Measurements from ENCODE around the gene ELANE. TPM values are rescaled to one million over a fixed set of nuclear protein-coding genes. Genes with fewer than 3 reads are reported as not detected.
"Not testable (repeated sequence)": the region's sequence is repeated elsewhere in the genome, so short reads cannot be mapped to it uniquely, and the experiment has no call there.

The ELANE gene
- total RNA-seq, 3 donors from 2014 or later (not counting 1 experiment from before 2014, with no cell fraction given): 1.7 to 1.8 TPM; not detected in 1

DNA sequence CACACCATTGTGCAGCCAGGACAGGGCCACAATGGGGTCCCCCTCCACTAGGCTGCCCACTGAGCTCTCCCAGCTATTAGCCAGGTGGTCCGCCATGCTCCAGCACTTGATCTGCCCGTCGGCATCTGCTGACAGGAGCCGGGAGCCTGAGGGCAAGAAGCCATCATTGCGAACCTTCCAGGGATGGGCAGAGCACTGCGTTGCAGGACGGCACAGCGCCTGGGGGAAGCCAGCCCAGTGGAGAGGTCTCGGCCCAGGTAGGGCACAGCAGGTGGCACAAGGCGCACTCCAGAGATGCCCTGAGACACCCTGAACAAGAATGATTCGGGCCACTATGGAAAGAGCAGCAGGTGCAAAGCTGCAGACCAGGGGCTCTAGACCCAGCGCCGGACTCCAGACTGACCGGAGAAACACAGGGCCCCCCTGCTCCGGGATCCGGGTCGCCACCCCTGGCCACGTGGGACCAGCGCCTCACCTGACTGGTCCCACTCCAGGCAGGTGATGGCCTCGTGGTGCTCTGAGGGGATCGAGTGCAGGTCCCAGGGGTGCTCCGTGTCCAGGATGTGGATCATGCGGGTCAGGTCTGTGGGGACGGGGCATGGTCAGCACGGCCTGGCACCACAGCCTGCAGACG lies 37.7 kb downstream of the ELANE start:
- H3K27ac ChIP-seq (ENCODE audit: low read length): no peak overlapping the region
- no peak overlapping the region for H3K4me3 ChIP-seq (ENCODE audit: low read length)
- DNase-seq (no peak), ATAC-seq (no peak)
- peaks cover 57% of the 10 kb centered on the region for H3K4me1 ChIP-seq (ENCODE audit: control insufficient read depth, insufficient read depth, low read length)
- no peaks in the 10 kb centered on the region for H3K9me3 ChIP-seq (ENCODE audit: control insufficient read depth, insufficient read depth, low read length)
- Mint-ChIP-seq H3K27me3 (ENCODE audit: low read depth in 2 of 2) (no peaks in the 10 kb centered on the region), H3K27ac (no peak overlapping the region), H3K9me3 (no peaks in the 10 kb centered on the region), H3K4me3 (peak overlapping the region; percentile 35), H3K36me3 (no peaks in the 10 kb centered on the region), H3K4me1 (peaks cover 9 to 25% of the 10 kb centered on the region in 2 donors)
- peaks cover 32% of the 10 kb centered on the region for H3K36me3 ChIP-seq (ENCODE audit: control insufficient read depth, insufficient read depth, low read length)
- TF ChIP-seq CTCF (IDR thresholded peaks at IDR 0.05): no peak
- H3K27me3 ChIP-seq (ENCODE audit: control insufficient read depth, insufficient read depth, low read length): no peaks in the 10 kb centered on the region
- WGBS (ENCODE audit: insufficient coverage): 97% methylated on average over 26 of the region's 26 CpGs
- intact Hi-C loops (cut with micrococcal nuclease): no loop called here

GRCh38 chr19:890831-891230 lies 38.7 kb downstream of the ELANE start:
- no peak for DNase-seq
- no peak overlapping the region for H3K4me3 ChIP-seq (ENCODE audit: low read length)
- Mint-ChIP-seq H3K27me3 (ENCODE audit: low read depth in 2 of 2) (no peaks in the 10 kb centered on the region), H3K4me1 (peaks cover 9 to 25% of the 10 kb centered on the region in 2 donors), H3K4me3 (peak overlapping the region; percentile 83), H3K36me3 (no peaks in the 10 kb centered on the region), H3K9me3 (no peaks in the 10 kb centered on the region), H3K27ac (peak overlapping the region in 1 of 2 donors; percentile 84)
- no peak for ATAC-seq
- H3K27me3 ChIP-seq (ENCODE audit: control insufficient read depth, insufficient read depth, low read length): no peaks in the 10 kb centered on the region
- no peak overlapping the region for H3K27ac ChIP-seq (ENCODE audit: low read length)
- WGBS (ENCODE audit: insufficient coverage): 97% methylated on average over 18 of the region's 18 CpGs
- peaks cover 57% of the 10 kb centered on the region for H3K4me1 ChIP-seq (ENCODE audit: control insufficient read depth, insufficient read depth, low read length)
- intact Hi-C loops (cut with micrococcal nuclease): no loop called here
- TF ChIP-seq CTCF (IDR thresholded peaks at IDR 0.05): no peak
- H3K36me3 ChIP-seq (ENCODE audit: control insufficient read depth, insufficient read depth, low read length): peaks cover 23% of the 10 kb centered on the region
- no peaks in the 10 kb centered on the region for H3K9me3 ChIP-seq (ENCODE audit: control insufficient read depth, insufficient read depth, low read length)

- H3K9me3 Mint-ChIP-seq; H3K27me3 ChIP-seq (ENCODE audit: control insufficient read depth, insufficient read depth, low read length); H3K9me3 ChIP-seq (ENCODE audit: control insufficient read depth, insufficient read depth, low read length); intact Hi-C loops (cut with micrococcal nuclease); ATAC-seq; DNase-seq; H3K36me3 Mint-ChIP-seq; H3K4me3 ChIP-seq (ENCODE audit: low read length); H3K27me3 Mint-ChIP-seq (ENCODE audit: low read depth in 2 of 2): not testable (repeated sequence)
- H3K27ac Mint-ChIP-seq: peak overlapping the region; percentile 99
- peaks cover 53% of the 10 kb centered on the region for H3K4me1 ChIP-seq (ENCODE audit: control insufficient read depth, insufficient read depth, low read length)
- peaks cover 18% of the 10 kb centered on the region for H3K36me3 ChIP-seq (ENCODE audit: control insufficient read depth, insufficient read depth, low read length)
- peak overlapping the region; percentile 86 for H3K4me3 Mint-ChIP-seq
- H3K4me1 Mint-ChIP-seq: peaks cover 9 to 30% of the 10 kb centered on the region in 2 donors
- peak overlapping the region; percentile 98 for H3K27ac ChIP-seq (ENCODE audit: low read length)
- WGBS (ENCODE audit: insufficient coverage): 84% methylated on average over 50 of the region's 50 CpGs
Measured at GRCh38 chr19:891421-892200, 39.5 kb downstream of the ELANE start.

- Histone ChIP-seq H3K4me3 (ENCODE audit: low read length) (peak overlapping the region; percentile 61), H3K27ac (ENCODE audit: low read length) (peak overlapping the region; percentile 98), H3K4me1 (ENCODE audit: control insufficient read depth, insufficient read depth, low read length) (peaks cover 46% of the 10 kb centered on the region), H3K27me3 (ENCODE audit: control insufficient read depth, insufficient read depth, low read length) (no peaks in the 10 kb centered on the region), H3K36me3 (ENCODE audit: control insufficient read depth, insufficient read depth, low read length) (peaks cover 20% of the 10 kb centered on the region), H3K9me3 (ENCODE audit: control insufficient read depth, insufficient read depth, low read length) (no peaks in the 10 kb centered on the region)
- intact Hi-C loops (cut with micrococcal nuclease): no loop called here
- H3K9me3 Mint-ChIP-seq: no peaks in the 10 kb centered on the region
- no peaks in the 10 kb centered on the region for H3K27me3 Mint-ChIP-seq (ENCODE audit: low read depth in 2 of 2)
- H3K27ac Mint-ChIP-seq: peak overlapping the region; percentile 99
- peaks cover 9 to 30% of the 10 kb centered on the region in 2 donors for H3K4me1 Mint-ChIP-seq
- DNase-seq (peak in 1 of 2 donors; percentile 26), ATAC-seq (no peak)
- H3K4me3 Mint-ChIP-seq: peak overlapping the region; percentile 86
- TF ChIP-seq CTCF (IDR thresholded peaks at IDR 0.05): no peak
- H3K36me3 Mint-ChIP-seq: no peaks in the 10 kb centered on the region
- WGBS (ENCODE audit: insufficient coverage): 4% methylated on average over 26 of the region's 27 CpGs
Measured at GRCh38 chr19:892243-892893, 40.3 kb downstream of the ELANE start.

Measured in natural killer cell (primary cell).